ENCODE data around the gene MIA.
"Not testable (repeated sequence)": the region's sequence is repeated elsewhere in the genome, so short reads cannot be mapped to it uniquely, and the experiment has no call there.

- TF ChIP-seq, protein P1, sequence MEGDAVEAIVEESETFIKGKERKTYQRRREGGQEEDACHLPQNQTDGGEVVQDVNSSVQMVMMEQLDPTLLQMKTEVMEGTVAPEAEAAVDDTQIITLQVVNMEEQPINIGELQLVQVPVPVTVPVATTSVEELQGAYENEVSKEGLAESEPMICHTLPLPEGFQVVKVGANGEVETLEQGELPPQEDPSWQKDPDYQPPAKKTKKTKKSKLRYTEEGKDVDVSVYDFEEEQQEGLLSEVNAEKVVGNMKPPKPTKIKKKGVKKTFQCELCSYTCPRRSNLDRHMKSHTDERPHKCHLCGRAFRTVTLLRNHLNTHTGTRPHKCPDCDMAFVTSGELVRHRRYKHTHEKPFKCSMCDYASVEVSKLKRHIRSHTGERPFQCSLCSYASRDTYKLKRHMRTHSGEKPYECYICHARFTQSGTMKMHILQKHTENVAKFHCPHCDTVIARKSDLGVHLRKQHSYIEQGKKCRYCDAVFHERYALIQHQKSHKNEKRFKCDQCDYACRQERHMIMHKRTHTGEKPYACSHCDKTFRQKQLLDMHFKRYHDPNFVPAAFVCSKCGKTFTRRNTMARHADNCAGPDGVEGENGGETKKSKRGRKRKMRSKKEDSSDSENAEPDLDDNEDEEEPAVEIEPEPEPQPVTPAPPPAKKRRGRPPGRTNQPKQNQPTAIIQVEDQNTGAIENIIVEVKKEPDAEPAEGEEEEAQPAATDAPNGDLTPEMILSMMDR (IDR thresholded peaks at IDR 0.05) = not testable (repeated sequence)
- TF ChIP-seq POLR2A, POLR2AphosphoS5, EP300 (IDR thresholded peaks at IDR 0.05): not testable (repeated sequence)
Measured at GRCh38 chr19:40826699-40827385, 51.5 kb downstream of the MIA start.

All from sigmoid colon (tissue), 4 donors.